Lower leg skin (tissue), 4 donors: ENCODE results near the gene CCDC70. TPM values are rescaled to one million over a fixed set of nuclear protein-coding genes. Genes with fewer than 3 reads are reported as not detected.

Experiments used
- DNase-seq, 2 donors: peaks; one replicate each; pipeline ENCODE4 v3.0.0-alpha.2; 2019; ENCODE audit warnings: low spot score in 2 of 2
- H3K4me3 ChIP-seq: fragments of 200-600 bp; sonication (generic); 2 replicates; pipeline ENCODE4 v1.5.1; 2017; ENCODE audit warnings: mild to moderate bottlenecking, low read depth; ENCODE audit not compliant: poor library complexity, severe bottlenecking
- CTCF ChIP-seq, 3 donors: fragments of 450-650 bp; IDR thresholded peaks; one replicate each; pipeline ENCODE4 v1.5.1; 2016; ENCODE audit warnings: antibody characterized with exemption in 3 of 3, mild to moderate bottlenecking in 3 of 3, moderate library complexity in 2 of 3
- POLR2A ChIP-seq, 2 donors: fragments of 450-650 bp; IDR thresholded peaks; one replicate each; pipeline ENCODE4 v1.6.1; 2016 to 2017; ENCODE audit warnings: antibody characterized with exemption in 2 of 2, mild to moderate bottlenecking in 1 of 2, moderate library complexity in 1 of 2
- WGBS, 2 donors: methylation state at CpG; one replicate each; pipeline ENCODE4 v1.1.5; 2018; 5-methylcytosine and 5-hydroxymethylcytosine counted together
- intact Hi-C: fragments of 100-400 bp; cut with DNase I; formaldehyde crosslinking; loops from one replicate; pipeline ENCODE4 v1.15.0; 2023; ENCODE audit warnings: low total_unique reads
- total RNA-seq, 4 donors: library from RNA; depleted of rRNA; stranded (reverse); fragments of >200 nt; gene quantifications; one replicate each; pipeline ENCODE4 v1.1.0, GENCODE V29; 2016

CCDC70 gene
- not detected for total RNA-seq

GRCh38 chr13:51861723-51862300 is at the start of gene CCDC70:
TSS of gene CCDC70 (plus strand) at chr13:51861969. CDS start at chr13:51865412, 3,443 bp downstream.
- H3K4me3 ChIP-seq = no peak within 1 kb of the TSS
- intact Hi-C loops = no loop called here
- no peak for DNase-seq
- 82 to 84% methylated on average over 5 of the region's 5 CpGs for WGBS, 2 donors
- TF ChIP-seq POLR2A (IDR thresholded peaks at IDR 0.05) (no peak), CTCF (IDR thresholded peaks at IDR 0.05) (no peak)

GRCh38 chr13:51814071-51814470 is 47.7 kb upstream of the CCDC70 start:
- intact Hi-C loops = no loop called here
- no peak for DNase-seq
- WGBS, 2 donors = 97 to 100% methylated on average over 2 of the region's 2 CpGs
- no peak for TF ChIP-seq CTCF (IDR thresholded peaks at IDR 0.05)
- no peak for TF ChIP-seq POLR2A (IDR thresholded peaks at IDR 0.05)
- H3K4me3 ChIP-seq = no peak overlapping the region

GRCh38 chr13:51814825-51815650 is 46.7 kb upstream of the CCDC70 start:
- intact Hi-C loops = no loop called here
- DNase-seq = no peak
- WGBS, 2 donors = 31 to 32% methylated on average over 13 of the region's 13 CpGs
- TF ChIP-seq CTCF (IDR thresholded peaks at IDR 0.05) = peak in 1 of 3 donors; percentile 36
- TF ChIP-seq POLR2A (IDR thresholded peaks at IDR 0.05) = no peak
- no peak overlapping the region for H3K4me3 ChIP-seq

GRCh38 chr13:51815848-51816247 is 45.9 kb upstream of the CCDC70 start:
- WGBS, 2 donors = 56 to 66% methylated on average over 11 of the region's 11 CpGs
- no peak for DNase-seq
- no peak for TF ChIP-seq POLR2A (IDR thresholded peaks at IDR 0.05)
- TF ChIP-seq CTCF (IDR thresholded peaks at IDR 0.05) = no peak
- H3K4me3 ChIP-seq = no peak overlapping the region
- intact Hi-C loops = no loop called here

GRCh38 chr13:51816604-51817249 is 45.0 kb upstream of the CCDC70 start:
- no peak for DNase-seq
- 55 to 58% methylated on average over 19 of the region's 19 CpGs for WGBS, 2 donors
- H3K4me3 ChIP-seq = no peak overlapping the region
- no peak for TF ChIP-seq CTCF (IDR thresholded peaks at IDR 0.05)
- TF ChIP-seq POLR2A (IDR thresholded peaks at IDR 0.05) = no peak
- intact Hi-C loops = no loop called here
